ENCODE measurements around the gene SLC35F1.
"Not testable (repeated sequence)": the region's sequence is repeated elsewhere in the genome, so short reads cannot be mapped to it uniquely, and the experiment has no call there.

Gene SLC35F1

DNA sequence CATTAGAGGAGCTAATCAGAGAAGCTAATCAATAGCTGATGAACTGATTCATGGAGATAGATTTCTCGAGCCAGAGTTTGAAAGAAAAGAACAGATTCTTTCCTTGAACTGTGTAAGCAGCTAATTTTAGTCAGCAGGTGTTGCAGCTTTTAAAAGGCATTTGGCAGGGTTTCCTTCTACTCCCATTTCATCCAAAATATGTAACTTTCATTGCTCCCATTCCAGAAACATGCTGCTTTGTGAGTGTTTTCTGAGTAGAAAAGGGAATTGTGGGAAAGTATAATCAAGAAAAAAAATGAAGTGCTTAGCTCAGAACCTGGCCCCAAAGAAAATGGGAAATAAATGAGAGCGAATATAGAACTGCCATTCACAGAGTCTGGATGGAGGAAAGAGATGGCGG, 20.8 kb downstream of the SLC35F1 start:
- no peak for DNase-seq (ENCODE audit: low spot score)

DNA sequence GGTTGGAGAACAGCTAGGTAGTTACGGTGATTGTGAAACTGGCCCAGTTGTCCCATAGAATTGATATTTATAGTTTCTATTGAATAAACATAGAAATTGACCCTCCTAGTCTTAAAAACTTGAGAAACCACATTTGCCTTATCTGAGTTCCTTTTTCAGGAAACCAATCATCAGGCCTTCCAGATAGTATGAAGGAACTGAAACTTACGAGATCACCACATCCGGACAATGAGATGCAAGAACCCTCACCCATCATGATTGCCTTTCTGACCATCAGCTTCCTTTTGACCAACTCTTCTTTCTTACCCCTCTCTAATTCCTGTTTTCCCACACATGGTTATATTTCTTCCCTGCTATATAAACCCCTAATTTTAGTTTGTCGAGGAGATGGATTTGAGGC, 21.8 kb downstream of the SLC35F1 start:
- no peak for DNase-seq (ENCODE audit: low spot score)

DNA sequence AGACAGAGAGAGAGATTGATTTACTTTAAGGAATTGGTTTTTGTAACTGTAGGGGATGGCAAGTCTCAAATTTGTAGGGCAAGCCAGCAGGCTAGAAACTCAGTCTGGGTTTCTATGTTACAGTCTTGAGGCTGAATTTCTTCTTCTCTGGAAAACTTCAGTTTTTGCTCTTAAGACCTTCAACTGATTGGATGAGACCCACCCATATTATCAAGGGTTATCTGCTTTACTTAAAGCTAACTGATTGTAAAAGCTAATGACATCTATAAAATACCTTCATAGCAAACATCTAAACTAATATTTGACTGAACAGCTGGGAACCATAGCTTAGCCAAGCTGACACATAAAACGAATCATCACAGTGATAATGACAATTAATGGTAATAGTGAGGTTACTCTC, 22.4 kb downstream of the SLC35F1 start:
- DNase-seq (ENCODE audit: low spot score) = no peak

DNA sequence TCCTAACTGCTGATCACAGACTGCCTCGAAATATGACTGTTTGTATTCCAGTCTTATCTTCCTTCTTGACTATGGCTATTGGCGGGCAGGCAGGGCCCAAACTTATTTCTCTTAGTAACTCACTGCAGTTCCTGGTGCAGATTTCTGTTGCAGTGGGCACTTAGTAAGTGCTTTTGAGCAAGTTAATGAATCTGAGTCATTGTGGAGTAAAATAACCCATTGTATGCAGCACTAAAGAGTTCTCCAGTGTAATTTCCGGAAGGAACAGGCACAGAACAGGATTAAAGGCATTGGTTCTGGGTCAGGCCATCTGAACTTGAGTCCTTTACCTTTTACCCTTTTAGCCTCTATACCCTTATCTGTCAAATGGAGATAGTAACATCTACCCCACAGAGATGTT, 23.6 kb downstream of the SLC35F1 start:
- no peak for DNase-seq (ENCODE audit: low spot score)

DNA sequence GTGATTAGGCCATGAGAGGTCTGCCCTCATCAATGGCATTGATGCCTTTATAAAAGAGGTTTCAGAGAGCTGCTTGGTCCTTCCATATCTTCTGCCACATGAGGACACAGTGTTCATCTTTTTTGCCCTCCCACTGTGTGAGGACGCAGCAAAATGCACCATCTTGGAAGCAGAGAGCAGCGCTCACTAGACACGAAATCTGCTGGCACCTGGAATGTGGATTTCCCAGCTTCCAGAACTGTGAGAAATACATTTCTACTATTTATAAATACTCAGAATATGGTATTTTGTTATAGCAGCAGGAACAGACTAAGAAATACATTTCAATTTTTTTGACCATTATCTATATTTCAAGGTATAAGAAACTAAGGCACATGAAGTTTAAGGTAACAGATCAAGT, 24.9 kb downstream of the SLC35F1 start:
- DNase-seq (ENCODE audit: low spot score) = no peak

DNA sequence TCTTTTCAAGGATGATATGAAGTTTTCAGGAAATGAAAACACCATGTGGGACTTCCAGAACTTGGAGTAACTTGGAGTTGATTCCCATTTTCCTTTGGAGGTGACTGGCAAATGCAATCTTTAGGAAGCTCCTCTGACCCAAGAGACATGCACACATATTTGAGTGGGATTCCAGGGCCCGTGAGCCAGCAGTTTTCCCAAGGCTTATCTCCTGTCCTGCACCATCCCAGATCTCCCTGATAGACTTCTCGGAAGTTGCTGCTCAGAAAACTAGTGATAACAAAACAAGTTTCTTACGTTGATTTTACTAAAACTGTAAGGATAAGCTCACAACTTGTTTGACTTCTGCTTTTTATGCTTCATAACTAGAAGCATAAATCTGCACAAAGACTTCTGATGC, 25.6 kb downstream of the SLC35F1 start:
- no peak for DNase-seq (ENCODE audit: low spot score)

DNA sequence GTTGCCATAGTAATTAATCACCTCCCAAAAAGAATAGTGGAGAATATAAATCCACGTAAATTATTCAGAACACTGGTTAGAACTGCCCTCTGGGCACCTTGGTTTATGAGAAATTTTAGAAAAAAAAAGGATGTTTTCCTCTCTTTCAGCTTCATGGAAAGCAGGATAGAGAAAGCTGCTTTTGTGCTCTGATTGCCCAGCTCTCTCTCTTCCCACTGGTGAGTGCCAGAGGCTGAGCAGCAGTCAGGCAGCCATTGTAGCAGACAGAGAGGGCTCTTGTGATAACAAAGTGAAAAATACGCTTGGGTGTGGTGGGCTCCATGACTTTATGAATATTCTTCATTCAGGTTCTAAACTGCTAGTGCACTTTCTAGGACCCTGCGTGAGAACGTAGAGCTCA, 26.4 kb downstream of the SLC35F1 start:
- DNase-seq (ENCODE audit: low spot score) = no peak

DNA sequence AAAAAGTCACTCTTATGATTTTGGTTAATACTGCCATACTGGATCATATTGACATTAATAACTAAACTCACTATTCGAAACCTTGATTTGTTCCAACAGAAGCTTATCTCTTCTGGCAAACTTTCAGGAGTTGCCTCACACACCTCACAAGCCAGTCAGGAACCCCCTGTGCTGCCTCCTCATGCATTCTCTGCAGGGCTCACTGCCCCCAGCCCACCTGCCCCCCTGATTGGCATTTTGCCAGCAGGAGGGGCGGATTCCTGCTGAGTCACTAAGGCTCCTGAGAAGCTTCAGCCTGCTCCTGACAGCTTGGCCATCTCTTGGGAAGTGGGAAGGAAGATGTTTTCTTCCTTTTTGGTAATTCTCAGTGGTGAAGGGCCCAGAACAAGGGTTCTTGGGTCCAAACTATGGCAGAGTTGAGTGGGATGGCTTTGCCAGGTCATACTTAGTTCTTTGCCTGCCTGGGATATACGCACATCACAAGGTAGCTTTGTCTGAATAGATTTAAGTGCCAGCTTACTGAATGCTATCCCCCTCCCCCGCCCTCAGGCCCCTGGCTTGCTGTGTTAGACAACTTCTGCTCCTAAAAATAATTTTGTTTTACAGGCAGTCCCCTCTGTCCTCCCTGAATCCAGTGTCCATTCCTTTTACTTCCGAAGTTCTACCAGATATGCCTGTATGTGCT, 31.4 kb downstream of the SLC35F1 start:
- DNase-seq (ENCODE audit: low spot score) = no peak

DNA sequence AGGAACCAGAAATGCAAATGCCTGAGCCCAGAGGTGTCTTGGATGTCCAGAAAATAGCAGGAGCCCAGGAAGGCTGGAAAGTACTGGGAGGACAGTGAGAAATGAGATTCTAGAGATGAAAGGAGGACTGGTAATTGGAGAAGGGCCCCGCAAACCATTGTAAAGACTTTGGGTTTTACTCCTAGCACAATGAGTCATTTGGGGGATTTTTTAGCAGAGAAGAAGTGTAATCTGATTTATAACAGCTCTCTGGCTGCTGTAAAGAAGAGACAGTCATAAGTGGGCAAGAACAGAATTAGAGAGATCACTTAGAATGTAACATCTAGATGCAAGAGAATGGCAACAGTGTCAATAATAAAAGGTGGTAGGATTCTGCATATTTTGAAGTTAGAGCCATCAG, 40.2 kb downstream of the SLC35F1 start:
- DNase-seq (ENCODE audit: low spot score) = no peak

DNA sequence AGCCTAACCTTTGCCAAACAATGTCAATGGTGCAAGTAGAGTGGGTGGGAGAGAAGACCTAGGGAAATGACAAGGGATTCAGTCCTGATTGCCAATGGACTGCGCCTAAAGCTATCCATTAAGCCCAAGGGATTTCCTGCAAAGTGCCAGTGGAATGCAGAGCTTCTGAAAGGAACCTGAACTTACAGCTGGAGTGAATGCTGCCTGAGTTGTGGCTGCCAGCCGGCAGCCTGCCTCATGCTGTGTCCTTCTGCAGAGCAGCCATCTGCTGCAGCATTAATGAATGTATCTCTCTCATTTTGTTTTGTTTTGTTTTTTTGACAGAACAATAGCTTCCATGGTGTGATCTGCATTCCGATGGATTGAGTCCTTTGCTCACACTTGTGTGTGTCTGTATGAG, 44.7 kb downstream of the SLC35F1 start:
- DNase-seq (ENCODE audit: low spot score) = no peak

DNA sequence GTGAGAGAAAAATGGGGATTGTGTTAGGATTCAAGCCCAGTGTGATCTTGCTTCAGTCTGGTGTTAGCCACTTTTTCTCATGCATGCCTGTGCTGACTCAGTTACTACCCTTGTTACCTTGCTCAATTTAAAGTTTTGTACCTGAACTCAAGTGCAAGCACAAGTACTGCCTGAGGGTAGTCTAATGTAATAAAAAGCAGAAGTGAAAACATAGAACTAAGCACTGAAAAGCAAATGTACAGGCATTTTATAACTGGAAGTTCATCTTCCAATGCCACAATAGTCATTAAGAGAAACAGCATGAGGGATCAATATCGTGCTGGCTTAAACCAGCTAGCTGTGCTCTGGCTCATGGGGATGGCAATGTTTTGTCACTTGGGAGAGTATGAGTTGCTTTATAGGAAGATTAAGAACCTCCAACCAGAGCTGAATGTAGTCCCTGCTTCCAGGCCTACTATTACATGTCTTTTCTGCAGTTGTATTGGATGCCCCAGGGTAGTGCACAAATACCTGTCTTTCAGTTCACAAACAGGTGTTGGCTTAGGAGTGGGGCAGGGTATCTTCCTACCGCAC, 48.7 kb downstream of the SLC35F1 start:
- DNase-seq (ENCODE audit: low spot score) = no peak

DNA sequence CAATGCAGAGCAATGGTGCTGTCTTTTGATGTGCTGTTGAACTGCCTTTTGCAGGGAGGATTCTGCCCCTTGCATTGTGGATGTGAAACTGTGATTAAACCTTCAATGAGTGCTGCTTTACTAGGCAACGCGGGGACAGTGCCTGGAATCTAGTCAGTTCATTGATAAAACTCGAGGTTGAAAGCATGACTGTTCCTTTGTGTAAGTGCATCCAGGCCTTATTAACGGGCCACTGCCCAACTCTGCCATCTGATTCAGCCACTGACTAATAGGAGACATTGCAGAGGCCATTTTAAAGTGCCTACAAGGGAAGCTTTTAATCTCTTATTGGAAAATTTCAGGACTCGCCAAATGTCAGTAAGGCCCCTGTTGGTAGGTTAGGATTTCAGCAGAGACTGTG, 49.3 kb downstream of the SLC35F1 start:
- peak; percentile 21 for DNase-seq (ENCODE audit: low spot score)

DNA sequence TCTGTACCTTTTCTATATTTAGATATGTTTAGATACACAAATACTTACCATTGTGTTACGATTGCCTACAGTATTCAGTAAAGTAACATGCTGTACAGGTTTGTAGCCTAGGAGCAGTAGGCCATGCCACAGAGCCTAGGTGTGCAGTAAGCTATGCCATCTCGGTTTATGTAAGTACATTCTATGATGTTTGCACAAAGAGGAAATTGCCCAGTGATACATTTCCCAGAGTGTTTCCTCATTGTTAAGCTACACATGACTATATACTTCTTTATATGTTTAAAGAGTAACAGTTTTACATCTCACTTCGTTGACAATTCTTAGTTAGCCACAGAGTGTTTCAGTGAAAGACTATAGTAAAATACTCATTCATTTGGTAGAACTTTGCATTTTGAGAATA, 51.5 kb downstream of the SLC35F1 start:
- DNase-seq (ENCODE audit: low spot score) = no peak

DNA sequence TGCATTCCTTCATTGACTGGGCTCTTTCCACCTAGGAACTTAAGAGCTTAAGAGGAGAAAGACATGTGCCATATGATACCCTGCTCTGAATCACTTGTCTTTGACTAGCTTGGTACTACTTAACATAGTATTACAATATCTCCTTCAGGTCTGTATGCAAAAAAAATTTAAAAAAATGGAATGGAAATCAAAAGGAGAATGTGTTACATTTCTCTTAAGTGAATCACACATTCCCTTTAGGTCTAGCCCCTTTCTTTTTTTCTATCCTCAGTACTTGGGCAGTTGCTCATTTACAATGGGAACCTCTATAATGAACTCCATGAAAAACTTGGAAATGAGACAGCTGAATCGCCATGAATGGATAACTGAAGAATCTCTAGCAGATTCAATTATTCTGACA, 53.8 kb downstream of the SLC35F1 start:
- no peak for DNase-seq (ENCODE audit: low spot score)

DNA sequence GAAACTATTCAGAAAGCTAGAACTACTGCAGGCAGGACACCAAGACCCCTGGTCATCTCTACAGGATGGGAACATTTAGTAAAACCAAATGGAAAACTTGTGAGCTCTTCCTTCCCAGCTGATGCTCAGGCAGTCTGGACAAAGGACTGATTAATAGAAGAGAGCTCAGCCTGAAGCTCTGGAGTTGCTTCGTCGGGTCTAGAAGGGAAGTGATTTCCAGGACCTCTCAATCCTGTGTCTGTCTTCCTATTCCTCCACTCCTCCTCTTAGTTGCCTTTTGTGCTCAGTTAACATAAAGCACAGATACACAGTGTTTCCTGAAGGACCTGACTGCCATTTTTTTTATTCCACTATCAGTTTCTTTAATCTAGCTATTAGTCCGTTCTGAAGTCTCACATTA, 54.2 kb downstream of the SLC35F1 start:
- no peak for DNase-seq (ENCODE audit: low spot score)

DNA sequence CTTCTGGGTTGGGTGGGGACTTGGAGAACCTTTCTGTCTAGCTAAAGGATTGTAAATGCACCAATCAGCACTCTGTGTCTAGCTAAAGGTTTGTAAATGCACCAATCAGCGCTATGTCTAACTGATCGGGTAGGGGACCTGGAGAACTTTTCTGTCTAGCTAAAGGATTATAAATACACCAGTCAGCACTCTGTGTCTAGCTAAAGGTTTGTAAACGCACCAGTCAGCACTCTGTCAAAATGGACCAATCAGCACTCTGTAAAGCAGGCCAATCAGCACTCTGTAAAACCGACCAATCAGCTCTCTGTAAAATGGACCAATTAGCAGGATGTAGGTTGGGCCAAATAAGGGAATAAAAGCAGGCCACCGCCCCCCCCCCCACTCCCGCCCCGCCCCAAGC, 58.7 kb downstream of the SLC35F1 start:
- DNase-seq (ENCODE audit: low spot score) = not testable (repeated sequence)

DNA sequence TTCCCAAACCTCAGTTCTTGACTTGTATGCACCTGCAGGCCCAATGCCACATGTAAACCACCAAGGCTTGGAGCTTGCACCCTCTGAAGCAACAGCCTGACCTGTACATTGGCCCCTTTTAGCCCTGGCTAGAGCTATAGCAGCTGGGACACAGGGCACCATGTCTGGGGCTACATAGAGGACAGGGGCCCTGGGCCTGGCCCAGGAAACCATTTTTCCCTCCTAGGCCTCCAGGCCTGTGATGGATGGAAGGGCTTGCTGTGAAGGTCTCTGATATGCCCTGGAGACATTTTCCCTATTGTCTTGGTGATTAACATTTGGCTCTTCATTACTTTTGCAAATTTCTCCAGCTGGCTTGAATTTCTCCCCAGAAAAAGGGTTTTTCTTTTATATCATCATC, 64.6 kb downstream of the SLC35F1 start:
- DNase-seq (ENCODE audit: low spot score) = no peak

DNA sequence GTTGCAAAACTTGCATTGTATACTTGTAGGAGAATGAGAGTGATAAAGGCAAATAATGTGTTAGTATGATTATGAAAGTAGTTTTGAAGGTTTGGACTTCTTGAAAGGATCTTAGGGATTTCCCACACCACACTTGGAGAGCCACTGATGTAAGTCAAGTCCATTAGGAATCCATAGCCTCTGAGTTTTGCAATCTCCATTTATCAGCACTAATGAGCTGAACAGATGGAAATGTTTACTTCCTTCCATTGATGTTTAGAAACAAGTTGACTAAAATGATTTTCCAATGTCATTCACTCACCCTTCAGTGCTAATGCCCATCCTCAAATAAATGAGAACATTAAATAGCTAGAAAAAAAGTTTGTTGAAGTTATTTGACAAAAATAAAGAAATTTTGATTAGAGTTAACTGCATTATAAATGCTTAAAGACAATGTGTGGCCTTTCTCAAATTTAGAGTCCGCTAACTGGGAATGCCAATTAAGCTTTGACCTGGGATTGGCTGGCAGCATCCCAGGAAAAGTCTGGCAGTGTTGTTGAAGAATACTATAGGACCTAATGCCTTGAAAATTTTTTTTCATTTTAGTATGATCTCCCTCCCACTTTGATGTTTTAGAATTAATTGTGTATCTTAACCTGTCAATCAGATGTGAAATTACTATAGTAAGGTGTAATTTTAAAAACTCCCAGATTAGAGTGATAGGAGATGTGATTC, 68.0 kb downstream of the SLC35F1 start:
- DNase-seq (ENCODE audit: low spot score) = no peak

DNA sequence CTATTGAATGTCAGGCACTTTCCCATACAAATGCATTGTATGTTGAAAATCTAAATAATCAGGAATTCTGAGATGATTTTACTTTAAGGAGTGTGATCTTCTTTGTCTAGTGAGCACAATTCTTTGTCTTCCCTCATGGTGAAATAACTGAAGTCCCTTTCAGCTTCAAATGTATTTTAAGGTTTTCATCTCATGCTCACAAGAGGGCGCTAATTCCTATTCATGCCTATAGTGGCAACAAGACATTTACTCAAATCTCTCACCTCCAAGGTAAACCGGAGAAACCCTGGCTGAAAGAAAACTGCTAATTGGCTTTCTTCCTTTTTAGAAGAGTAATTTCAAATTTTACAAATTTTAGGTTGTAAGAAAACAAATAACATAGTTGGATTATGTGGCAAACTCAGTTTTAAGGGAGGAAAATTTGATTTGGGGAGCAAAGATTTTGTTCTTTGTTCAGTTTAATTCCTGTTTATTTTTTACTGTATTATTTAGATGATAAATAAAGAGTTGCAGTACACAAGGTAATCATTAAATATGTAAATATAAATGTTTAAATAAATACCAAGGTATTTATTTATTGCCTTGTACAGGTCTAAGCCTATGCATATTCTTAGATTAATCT, 69.1 kb downstream of the SLC35F1 start:
- peak; percentile 72 for DNase-seq (ENCODE audit: low spot score)

DNA sequence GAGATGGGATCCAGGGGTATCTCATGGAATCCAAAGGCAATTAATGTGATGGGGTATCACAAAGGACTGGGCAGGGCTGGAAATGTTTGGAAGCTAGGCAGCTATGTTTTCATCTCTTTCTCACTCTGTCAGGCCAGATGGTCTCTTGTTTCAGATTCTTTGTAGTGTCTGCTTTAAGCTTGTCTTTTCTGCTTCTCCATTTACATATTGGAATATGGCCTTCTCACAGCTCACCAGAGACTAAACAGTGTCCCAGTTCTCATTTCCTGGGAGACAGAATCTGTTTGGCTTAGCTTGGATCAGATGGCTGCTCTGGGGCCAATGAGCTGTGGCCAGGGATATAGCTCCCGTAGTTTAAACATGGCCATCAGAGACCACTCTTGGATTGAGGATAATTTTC, 78.9 kb downstream of the SLC35F1 start:
- DNase-seq (ENCODE audit: low spot score) = no peak

DNA sequence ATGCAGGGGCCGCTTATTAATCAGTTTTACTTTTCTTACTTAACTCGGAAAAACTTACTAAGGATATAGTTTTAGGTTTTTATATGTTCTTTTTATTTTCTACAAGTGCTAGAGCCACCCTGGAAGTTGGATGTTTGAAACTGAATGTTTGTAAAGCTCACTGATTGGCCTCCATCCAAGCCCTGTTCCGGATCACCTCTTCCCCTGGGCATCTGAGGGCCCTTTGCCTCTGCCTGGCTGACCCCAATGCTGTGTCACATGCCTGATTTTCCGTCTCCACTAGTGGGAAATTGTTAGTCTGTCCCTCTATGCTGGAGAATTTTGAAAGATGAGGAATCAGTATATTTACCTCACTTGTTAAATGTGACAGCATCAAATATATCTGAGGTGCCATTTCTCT, 79.3 kb downstream of the SLC35F1 start:
- no peak for DNase-seq (ENCODE audit: low spot score)

DNA sequence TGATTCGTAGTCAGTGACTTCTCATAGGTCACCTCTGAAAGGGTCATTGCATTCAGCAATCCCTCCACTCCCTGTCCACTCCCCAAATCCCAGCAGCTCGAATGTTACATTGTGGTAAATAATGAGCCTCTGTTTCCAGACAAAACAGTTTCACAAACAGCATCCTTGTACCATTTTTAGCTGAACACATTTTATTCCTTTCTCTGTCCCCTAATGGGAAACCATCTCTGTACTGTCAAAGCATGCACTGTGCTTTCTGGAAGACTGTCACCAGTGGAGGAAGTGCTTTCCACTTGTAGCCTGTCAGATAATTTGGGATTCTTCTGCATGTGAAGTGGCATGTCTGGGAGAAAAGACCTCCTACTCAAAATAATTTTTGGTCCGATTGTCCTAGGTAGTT, 82.0 kb downstream of the SLC35F1 start:
- no peak for DNase-seq (ENCODE audit: low spot score)

DNA sequence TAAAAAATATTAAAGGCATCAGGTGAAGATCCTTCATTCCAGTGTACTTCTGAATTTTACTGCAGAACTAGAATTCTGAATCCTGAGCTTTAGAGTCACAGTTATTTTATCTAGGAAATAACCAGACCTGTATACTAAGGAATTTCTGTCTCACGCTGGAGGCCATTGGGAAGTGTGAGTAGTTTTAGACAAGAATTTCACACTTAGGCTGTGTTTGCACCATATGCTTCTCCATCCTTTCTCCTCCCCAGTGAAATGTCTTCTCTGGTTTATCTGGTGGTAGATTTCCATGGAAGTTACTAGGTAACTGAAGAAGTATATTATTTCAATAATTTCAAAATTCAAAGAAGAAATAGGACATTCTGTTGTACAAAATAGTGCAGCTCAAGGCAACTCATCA, 83.1 kb downstream of the SLC35F1 start:
- DNase-seq (ENCODE audit: low spot score) = no peak

All from RKO (cell line).